ENCODE data around the gene THRA.

The THRA gene

GRCh38 chr17:40073454-40074174 lies 10.8 kb downstream of the THRA start:
- Mint-ChIP-seq H3K9me3 (no peaks in the 10 kb centered on the region), H3K4me3 (no peak overlapping the region), H3K27ac (peak overlapping the region; percentile 85), H3K36me3 (ENCODE audit: low read depth) (no peaks in the 10 kb centered on the region), H3K27me3 (ENCODE audit: low read depth, poor library complexity) (no peaks in the 10 kb centered on the region), H3K4me1 (peaks cover 49% of the 10 kb centered on the region)
- no peak for TF ChIP-seq CTCF (IDR thresholded peaks at IDR 0.05)
- no peak for DNase-seq

GRCh38 chr17:40074175-40074512 lies 11.4 kb downstream of the THRA start:
- no peaks in the 10 kb centered on the region for H3K27me3 Mint-ChIP-seq (ENCODE audit: low read depth, poor library complexity)
- H3K27ac Mint-ChIP-seq, result no peak overlapping the region
- H3K4me1 Mint-ChIP-seq, result peaks cover 48% of the 10 kb centered on the region
- DNase-seq, result no peak
- no peak overlapping the region for H3K4me3 Mint-ChIP-seq
- TF ChIP-seq CTCF (IDR thresholded peaks at IDR 0.05), result no peak
- H3K36me3 Mint-ChIP-seq (ENCODE audit: low read depth), result no peaks in the 10 kb centered on the region
- H3K9me3 Mint-ChIP-seq, result no peaks in the 10 kb centered on the region

- Mint-ChIP-seq H3K9me3 (no peaks in the 10 kb centered on the region), H3K27ac (peak overlapping the region; percentile 24), H3K36me3 (ENCODE audit: low read depth) (no peaks in the 10 kb centered on the region), H3K27me3 (ENCODE audit: low read depth, poor library complexity) (no peaks in the 10 kb centered on the region), H3K4me1 (peaks cover 42% of the 10 kb centered on the region), H3K4me3 (no peak overlapping the region)
- no peak for DNase-seq
- no peak for TF ChIP-seq CTCF (IDR thresholded peaks at IDR 0.05)
These were observed 12.1 kb downstream of the THRA start for GRCh38 chr17:40074871-40075200.

GRCh38 chr17:40075201-40075941 lies 12.6 kb downstream of the THRA start:
- Mint-ChIP-seq H3K4me1 (peaks cover 36% of the 10 kb centered on the region), H3K27ac (peak overlapping the region; percentile 32), H3K9me3 (no peaks in the 10 kb centered on the region), H3K4me3 (peak overlapping the region; percentile 54), H3K36me3 (ENCODE audit: low read depth) (no peaks in the 10 kb centered on the region), H3K27me3 (ENCODE audit: low read depth, poor library complexity) (no peaks in the 10 kb centered on the region)
- peak; percentile 76 for TF ChIP-seq CTCF (IDR thresholded peaks at IDR 0.05)
- peak; percentile 76 for DNase-seq

GRCh38 chr17:40075942-40076498 lies 13.3 kb downstream of the THRA start:
- no peaks in the 10 kb centered on the region for H3K36me3 Mint-ChIP-seq (ENCODE audit: low read depth)
- peaks cover 30% of the 10 kb centered on the region for H3K4me1 Mint-ChIP-seq
- no peak for DNase-seq
- H3K4me3 Mint-ChIP-seq, result no peak overlapping the region
- H3K9me3 Mint-ChIP-seq, result no peaks in the 10 kb centered on the region
- peak overlapping the region; percentile 32 for H3K27ac Mint-ChIP-seq
- H3K27me3 Mint-ChIP-seq (ENCODE audit: low read depth, poor library complexity), result no peaks in the 10 kb centered on the region
- no peak for TF ChIP-seq CTCF (IDR thresholded peaks at IDR 0.05)

Measured in nephron progenitor cell (in vitro differentiated cells).